H1 (cell line): ENCODE results near the gene BMF. TPM values are rescaled to one million over a fixed set of nuclear protein-coding genes. Genes with fewer than 3 reads are reported as not detected.

Experiments used
- CTCF ChIA-PET: fragments of 300-600 bp; sonication (Branson Sonifier 250); formaldehyde crosslinking; loops from one replicate; lab custom pipeline; 2021; ENCODE audit not compliant: partially characterized antibody; lab: Charles Lee
- POLR2A ChIA-PET: fragments of 300-600 bp; sonication (Branson Sonifier 250); formaldehyde crosslinking; loops from one replicate; lab custom pipeline; 2021; ENCODE audit warnings: inconsistent platforms; ENCODE audit not compliant: partially characterized antibody; lab: Charles Lee
- DNase-seq, 2 experiments: peaks; one replicate each; pipeline versions ENCODE4 v3.0.0 to v3.0.0-alpha.2; 2010 to 2022; ENCODE audit warnings: low spot score in 2 of 2, low read depth in 1 of 2, mixed read lengths in 1 of 2
- FAIRE-seq: peaks from 2 replicates; lab custom pipeline; 2011; peaks lifted over from hg19 to GRCh38; lab: Jason Lieb, UNC
- H2AFZ ChIP-seq: 2 replicates; pipeline ENCODE4 v1.8.1; 2012; ENCODE audit warnings: low read length, inconsistent platforms
- H2AK5ac ChIP-seq: 2 replicates; pipeline ENCODE4 v1.6.1; 2013; ENCODE audit warnings: low read depth, low read length
- H2BK120ac ChIP-seq: replicated peaks from 2 replicates; pipeline ENCODE3; 2013; ENCODE audit warnings: low read depth, low read length, inconsistent platforms
- H2BK12ac ChIP-seq: 2 replicates; pipeline ENCODE4 v1.6.1; 2013; ENCODE audit warnings: low read depth, low read length
- H2BK15ac ChIP-seq: 2 replicates; pipeline ENCODE4 v1.6.1; 2013; ENCODE audit warnings: low read length
- H2BK20ac ChIP-seq: 2 replicates; pipeline ENCODE4 v1.6.1; 2013; ENCODE audit warnings: low read length
- H2BK5ac ChIP-seq: 2 replicates; pipeline ENCODE4 v1.6.1; 2013; ENCODE audit warnings: low read depth, low read length
- H3K14ac ChIP-seq: 2 replicates; pipeline ENCODE4 v1.6.1; 2013; ENCODE audit warnings: inconsistent platforms; ENCODE audit not compliant: insufficient read length
- H3K18ac ChIP-seq: 2 replicates; pipeline ENCODE4 v1.6.1; 2013; ENCODE audit warnings: low read length; ENCODE audit errors: extremely low read depth
- H3K23ac ChIP-seq: 2 replicates; pipeline ENCODE4 v1.6.1; 2013; ENCODE audit warnings: inconsistent platforms; ENCODE audit not compliant: insufficient read length
- H3K23me2 ChIP-seq: 2 replicates; pipeline ENCODE4 v1.6.1; 2013; ENCODE audit warnings: low read depth, low read length
- H3K27ac ChIP-seq: 2 replicates; pipeline ENCODE4 v1.6.1; 2011; ENCODE audit warnings: low read depth, low read length, inconsistent platforms
- H3K27me3 ChIP-seq, 4 experiments: replicated peaks in 1 of 4; 1 replicate in 1 of 4; 2 replicates in 3 of 4; pipeline versions ENCODE4 v1.6.1 to v1.8.1; 2011 to 2013; ENCODE audit warnings: low read length in 3 of 4, mild to moderate bottlenecking in 3 of 4, inconsistent platforms in 2 of 4, mixed read lengths in 2 of 4, moderate library complexity in 1 of 4; ENCODE audit not compliant: control insufficient read depth in 3 of 4, insufficient read depth in 3 of 4; ENCODE audit errors: extremely low read depth in 1 of 4
- H3K36me3 ChIP-seq, 4 experiments: 2 replicates each; pipeline versions ENCODE4 v1.6.1 to v1.8.1; 2011 to 2013; ENCODE audit warnings: mild to moderate bottlenecking in 4 of 4, low read length in 3 of 4, moderate library complexity in 2 of 4, control low read depth in 1 of 4, inconsistent platforms in 1 of 4; ENCODE audit not compliant: insufficient read depth in 4 of 4, control insufficient read depth in 2 of 4
- H3K4ac ChIP-seq: replicated peaks from 2 replicates; pipeline ENCODE3; 2013; ENCODE audit warnings: low read length, low read depth, mixed read lengths, inconsistent platforms; ENCODE audit not compliant: insufficient read length
- H3K4me1 ChIP-seq, 4 experiments: replicated peaks in 1 of 4; 1 replicate in 1 of 4; 2 replicates in 3 of 4; pipeline versions ENCODE4 v1.6.1 to v1.8.1; 2011 to 2013; ENCODE audit warnings: low read length in 3 of 4, inconsistent platforms in 2 of 4, mixed read lengths in 1 of 4; ENCODE audit not compliant: insufficient read depth in 4 of 4, control insufficient read depth in 3 of 4
- H3K4me2 ChIP-seq, 2 experiments: 2 replicates each; pipeline versions ENCODE4 v1.6.1 to v1.8.1; 2011 to 2013; ENCODE audit warnings: low read depth in 2 of 2, low read length in 2 of 2, control low read depth in 1 of 2, inconsistent platforms in 1 of 2, mild to moderate bottlenecking in 1 of 2; ENCODE audit not compliant: insufficient read depth in 1 of 2
- H3K4me3 ChIP-seq, 4 experiments: fragments of 200-600, 300-600 bp in 1 of 4; sonication (generic), shearing (Covaris generic), sonication (Bioruptor Twin) in 1 of 4; 2 replicates each; pipeline versions ENCODE4 v1.5.1 to v1.8.1; 2011 to 2016; ENCODE audit warnings: low read length in 4 of 4, low read depth in 3 of 4, control low read depth in 2 of 4, inconsistent platforms in 2 of 4, mild to moderate bottlenecking in 2 of 4, mixed read lengths in 1 of 4, moderate library complexity in 1 of 4; ENCODE audit not compliant: insufficient read depth in 2 of 4; ENCODE audit errors: extremely low read depth in 1 of 4
- H3K56ac ChIP-seq: replicated peaks from 2 replicates; pipeline ENCODE3; 2013; ENCODE audit warnings: low read depth, mild to moderate bottlenecking, mixed read lengths, low read length, inconsistent platforms; ENCODE audit not compliant: insufficient read length
- H3K79me1 ChIP-seq: 2 replicates; pipeline ENCODE4 v1.6.1; 2013; ENCODE audit warnings: low read depth, low read length, control low read depth
- H3K79me2 ChIP-seq, 2 experiments: 2 replicates each; pipeline versions ENCODE4 v1.6.1 to v1.8.1; 2012 to 2013; ENCODE audit warnings: low read length in 2 of 2, mild to moderate bottlenecking in 2 of 2, inconsistent platforms in 1 of 2; ENCODE audit not compliant: insufficient read depth in 2 of 2, control insufficient read depth in 1 of 2
- H3K9ac ChIP-seq, 4 experiments: replicated peaks in 1 of 4; 1 replicate in 1 of 4; 2 replicates in 3 of 4; pipeline versions ENCODE4 v1.6.1 to v1.8.1; 2011 to 2013; ENCODE audit warnings: low read depth in 3 of 4, low read length in 3 of 4, control low read depth in 2 of 4, mild to moderate bottlenecking in 2 of 4, moderate library complexity in 2 of 4, inconsistent platforms in 1 of 4; ENCODE audit errors: extremely low read depth in 1 of 4
- H3K9me3 ChIP-seq, 2 experiments: 2 replicates each; pipeline versions ENCODE4 v1.6.1 to v1.8.1; 2012 to 2013; ENCODE audit warnings: mild to moderate bottlenecking in 2 of 2, moderate library complexity in 2 of 2, control low read depth in 1 of 2, inconsistent platforms in 1 of 2, low read depth in 1 of 2, low read length in 1 of 2, mixed read lengths in 1 of 2; ENCODE audit not compliant: insufficient read depth in 2 of 2
- H4K20me1 ChIP-seq, 2 experiments: replicated peaks in 1 of 2; 2 replicates each; pipeline versions ENCODE3 to v1.8.1; 2011 to 2013; ENCODE audit warnings: inconsistent platforms in 2 of 2, low read length in 2 of 2, mild to moderate bottlenecking in 1 of 2; ENCODE audit not compliant: insufficient read depth in 2 of 2, control insufficient read depth in 1 of 2
- H4K5ac ChIP-seq: 2 replicates; pipeline ENCODE4 v1.6.1; 2013; ENCODE audit warnings: low read length, low read depth, mixed read lengths, inconsistent platforms; ENCODE audit not compliant: insufficient read length
- H4K8ac ChIP-seq: 2 replicates; pipeline ENCODE4 v1.8.0; 2013; ENCODE audit warnings: mild to moderate bottlenecking, moderate library complexity, low read length, inconsistent platforms; ENCODE audit not compliant: insufficient read depth; ENCODE audit errors: extremely low read depth
- H4K91ac ChIP-seq: replicated peaks from 2 replicates; pipeline ENCODE3; 2013; ENCODE audit warnings: low read length, mixed read lengths, inconsistent platforms; ENCODE audit not compliant: insufficient read length
- ASH2L ChIP-seq: fragments of 200-600, 300-600 bp; sonication (generic); IDR thresholded peaks from one replicate; pipeline ENCODE4 v1.7.1; 2017; ENCODE audit warnings: low read length
- CHD1 ChIP-seq: IDR thresholded peaks from 2 replicates; pipeline ENCODE4 v1.6.1; 2012; ENCODE audit warnings: low read depth, low read length, improper control_type of control experiment
- EZH2 ChIP-seq: fragments of 200-600 bp; sonication (generic); IDR thresholded peaks from 2 replicates; pipeline ENCODE4 v1.7.1; 2012; ENCODE audit warnings: low read depth, mild to moderate bottlenecking, moderate library complexity, low read length, inconsistent platforms; ENCODE audit not compliant: severe bottlenecking
- MAFK ChIP-seq: IDR thresholded peaks from 2 replicates; pipeline ENCODE4 v1.6.1; 2012; ENCODE audit warnings: low read depth, mild to moderate bottlenecking, improper control_type of control experiment, low read length
- RAD21 ChIP-seq, 2 experiments: IDR thresholded peaks in 1 of 2; conservative IDR thresholded peaks in 1 of 2; 2 replicates each; pipeline ENCODE4 v1.6.1; 2011; ENCODE audit warnings: low read depth in 2 of 2, low read length in 2 of 2, improper control_type of control experiment in 1 of 2, inconsistent platforms in 1 of 2, mild to moderate bottlenecking in 1 of 2, moderate library complexity in 1 of 2
- WGBS, 2 experiments: shearing (Covaris generic) in 1 of 2; methylation state at CpG; one replicate each; pipeline versions ENCODE4 v1.1.6 to v1.1.7; 2013 to 2015; ENCODE audit warnings: low lambda C conversion rate in 2 of 2, mixed read lengths in 2 of 2, inconsistent platforms in 1 of 2, low coverage in 1 of 2, missing lambda C conversion rate in 1 of 2; ENCODE audit not compliant: insufficient replicate concordance in 2 of 2, insufficient coverage in 1 of 2, insufficient read length in 1 of 2; ENCODE audit errors: extremely low coverage in 1 of 2, missing lambda C conversion rate in 1 of 2; 5-methylcytosine and 5-hydroxymethylcytosine counted together
- polyA plus RNA-seq, 7 experiments: library from polyadenylated mRNA; depleted of rRNA in 3 of 7; stranded (reverse) in 5 of 7; unstranded in 2 of 7; fragments of >200 nt in 5 of 7; fragments of 200-250 nt in 2 of 7; gene quantifications; 1 replicate in 5 of 7; 2 replicates in 1 of 7; 4 replicates in 1 of 7; pipeline versions ENCODE4 v1.2.1 to v1.2.3, GENCODE V29; 2011 to 2013; ENCODE audit warnings: missing spikeins in 2 of 7, mixed read lengths in 2 of 7
- total RNA-seq: library from RNA; stranded (reverse); fragmentation: NEBNext Ultra II Directional; extraction: Animal tissue kit (Norgen Biotek cat#: 25700); gene quantifications from 2 replicates; pipeline ENCODE4 v1.2.1, GENCODE V29; 2021
- TF ChIP-seq, protein P1 (sequence below), 3 experiments: IDR thresholded peaks; 1 replicate in 2 of 3; 2 replicates in 1 of 3; pipeline versions ENCODE4 v1.5.1 to v1.6.1; 2011; ENCODE audit warnings: low read length in 3 of 3, mild to moderate bottlenecking in 3 of 3, inconsistent platforms in 2 of 3, low read depth in 1 of 3, moderate library complexity in 1 of 3; ENCODE audit not compliant: insufficient read depth in 1 of 3; ENCODE audit errors: control extremely low read depth in 1 of 3
- TF ChIP-seq, protein P2 (sequence below): IDR thresholded peaks from 2 replicates; pipeline ENCODE4 v1.6.1; 2012; ENCODE audit warnings: inconsistent platforms

Gene BMF
- total and polyA plus RNA-seq, 2 of the 8 experiments (the other 6 are each of a cell fraction or from before 2014, with no cell fraction given): 21.2 to 24.2 TPM

DNA sequence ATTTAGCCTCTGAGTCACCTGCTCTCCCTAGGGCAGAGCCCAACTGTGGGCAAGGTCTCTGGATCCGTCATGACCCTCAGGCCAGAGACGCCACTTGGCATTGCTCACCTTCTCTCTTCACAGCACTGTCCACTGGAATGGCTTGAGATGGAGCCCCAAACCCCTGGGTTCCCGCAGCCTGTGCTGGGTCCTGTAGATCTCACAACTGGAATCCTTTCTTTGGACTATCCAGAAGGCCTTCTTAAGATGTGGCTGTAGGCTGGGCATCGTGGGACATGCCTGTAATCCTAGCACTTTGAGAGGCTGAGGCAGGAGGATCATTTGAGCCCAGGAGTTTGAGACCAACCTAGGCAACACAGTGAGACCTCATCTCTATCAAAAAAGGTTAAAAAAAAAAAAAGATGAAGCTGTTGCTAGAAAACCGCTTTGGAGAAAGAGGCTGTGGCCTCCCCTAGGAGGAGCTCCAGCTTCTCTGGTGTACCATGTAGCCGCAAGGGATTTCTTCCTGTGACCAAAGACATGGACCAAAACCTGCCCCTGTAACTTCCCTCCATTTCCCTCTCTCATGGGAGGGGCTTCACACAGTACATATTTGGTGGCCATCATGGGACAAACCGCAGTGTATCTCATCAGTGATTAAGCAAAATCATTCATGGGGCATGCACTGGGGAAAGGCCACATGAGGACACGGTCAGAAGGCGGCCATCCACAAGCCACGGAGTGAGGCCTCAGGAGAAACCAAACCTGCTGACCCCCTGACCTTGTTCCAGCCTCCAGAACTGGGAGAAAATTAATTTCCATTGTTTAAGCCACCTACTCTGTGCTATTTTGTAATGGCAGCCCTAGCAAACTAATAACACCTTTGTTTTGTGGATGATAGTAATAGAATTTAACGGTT, 28.9 kb upstream of the BMF start:
- Histone ChIP-seq H3K36me3 (no peaks in the 10 kb centered on the region), H3K56ac (no peak overlapping the region), H3K9ac (no peak overlapping the region), H2BK12ac (peak overlapping the region; percentile 52; the same call in 1 of the 2 replicates), H2BK120ac (no peak overlapping the region), H2BK20ac (no peak overlapping the region; the same call in 1 of the 2 replicates), H3K4me1 (peaks cover 0 to 3% (median 0%) of the 10 kb centered on the region in 4 experiments; a peak in 1 of 7 replicates), H4K20me1 (no peaks in the 10 kb centered on the region), H3K4ac (no peak overlapping the region), H4K91ac (no peak overlapping the region), H4K5ac (no peak overlapping the region), H3K18ac (no peak overlapping the region), H3K79me1 (no peaks in the 10 kb centered on the region), H3K79me2 (no peaks in the 10 kb centered on the region), H3K4me2 (no peak overlapping the region), H3K27me3 (no peaks in the 10 kb centered on the region), H3K9me3 (no peaks in the 10 kb centered on the region), H4K8ac (no peak overlapping the region), H2BK15ac (no peak overlapping the region), H3K14ac (no peak overlapping the region), H3K4me3 (no peak overlapping the region), H2AK5ac (no peak overlapping the region), H2AFZ (peak overlapping the region; percentile 83), H2BK5ac (no peak overlapping the region), H3K27ac (no peak overlapping the region), H3K23ac (no peak overlapping the region), H3K23me2 (no peaks in the 10 kb centered on the region)
- FAIRE-seq (no peak), DNase-seq (no peak)
- ChIA-PET CTCF (interaction anchor here (0.6 to 1.7 kb wide), 15 partner anchors 16 to 137 kb away, joined by 3 to 8 read pairs (median 4); partner anchors contain the start of gene BMF), POLR2A (interaction anchor here (0.6 to 1.1 kb wide), 3 partner anchors 22 to 56 kb away, joined by 3 to 4 read pairs (median 3); no protein-coding TSS in a partner anchor)
- WGBS, 2 experiments: 82% methylated on average over 11 of the region's 11 CpGs; no CpG with 5 or more reads in 1 of the 2 experiments
- TF ChIP-seq CHD1: no peak
- no peak for TF ChIP-seq EZH2
- TF ChIP-seq, protein P1, sequence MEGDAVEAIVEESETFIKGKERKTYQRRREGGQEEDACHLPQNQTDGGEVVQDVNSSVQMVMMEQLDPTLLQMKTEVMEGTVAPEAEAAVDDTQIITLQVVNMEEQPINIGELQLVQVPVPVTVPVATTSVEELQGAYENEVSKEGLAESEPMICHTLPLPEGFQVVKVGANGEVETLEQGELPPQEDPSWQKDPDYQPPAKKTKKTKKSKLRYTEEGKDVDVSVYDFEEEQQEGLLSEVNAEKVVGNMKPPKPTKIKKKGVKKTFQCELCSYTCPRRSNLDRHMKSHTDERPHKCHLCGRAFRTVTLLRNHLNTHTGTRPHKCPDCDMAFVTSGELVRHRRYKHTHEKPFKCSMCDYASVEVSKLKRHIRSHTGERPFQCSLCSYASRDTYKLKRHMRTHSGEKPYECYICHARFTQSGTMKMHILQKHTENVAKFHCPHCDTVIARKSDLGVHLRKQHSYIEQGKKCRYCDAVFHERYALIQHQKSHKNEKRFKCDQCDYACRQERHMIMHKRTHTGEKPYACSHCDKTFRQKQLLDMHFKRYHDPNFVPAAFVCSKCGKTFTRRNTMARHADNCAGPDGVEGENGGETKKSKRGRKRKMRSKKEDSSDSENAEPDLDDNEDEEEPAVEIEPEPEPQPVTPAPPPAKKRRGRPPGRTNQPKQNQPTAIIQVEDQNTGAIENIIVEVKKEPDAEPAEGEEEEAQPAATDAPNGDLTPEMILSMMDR (IDR thresholded peaks at IDR 0.05; ENCODE audit: control extremely low read depth in 1 of 3, insufficient read depth in 1 of 3, low read depth in 1 of 3, low read length in 3 of 3): peak; percentile 11 to 59 (median 45)
- peak; percentile 70 to 77 for TF ChIP-seq RAD21 (IDR thresholded peaks at IDR 0.05 in 1 of 2, conservative IDR thresholded peaks at IDR 0.05 in 1 of 2; ENCODE audit: low read depth in 2 of 2, low read length in 2 of 2)
- TF ChIP-seq MAFK: no peak
- TF ChIP-seq ASH2L: no peak
- TF ChIP-seq, protein P2, sequence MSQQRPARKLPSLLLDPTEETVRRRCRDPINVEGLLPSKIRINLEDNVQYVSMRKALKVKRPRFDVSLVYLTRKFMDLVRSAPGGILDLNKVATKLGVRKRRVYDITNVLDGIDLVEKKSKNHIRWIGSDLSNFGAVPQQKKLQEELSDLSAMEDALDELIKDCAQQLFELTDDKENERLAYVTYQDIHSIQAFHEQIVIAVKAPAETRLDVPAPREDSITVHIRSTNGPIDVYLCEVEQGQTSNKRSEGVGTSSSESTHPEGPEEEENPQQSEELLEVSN: peak; percentile 16; the same call in 1 of the 2 replicates
